HepG2 (cell line): Measurements from ENCODE around the gene SLC7A10. TPM values are rescaled to one million over a fixed set of nuclear protein-coding genes. Genes with fewer than 3 reads are reported as not detected.

Experiments
- ATAC-seq: fragments of 200-7000 bp; cut with Tn5 transposase; 3 replicates; pipeline ENCODE4 v1.9.1; 2020; ENCODE audit warnings: mild to moderate bottlenecking, moderate library complexity
- BruUV-seq: library from RNA; stranded (reverse); fragments of 400-500 nt; replicated peaks from 2 replicates; lab custom pipeline; 2021; lab: Mats Ljungman, UMichigan
- CTCF ChIA-PET: fragments of 300-600 bp; formaldehyde crosslinking; extraction: SDS; loops from one replicate; lab custom pipeline; 2021; ENCODE audit warnings: low total read pairs, inconsistent platforms, low intra/inter-chr PET ratio; lab: Yijun Ruan, JAX
- POLR2A ChIA-PET: fragments of 350-600 bp; sonication (Branson Sonifier 250); formaldehyde crosslinking; loops from one replicate; lab custom pipeline; 2020; ENCODE audit warnings: antibody characterized with exemption, inconsistent platforms; lab: Yijun Ruan, JAX
- DNase-seq: peaks from one replicate; pipeline ENCODE4 v3.0.0-alpha.2; 2015; ENCODE audit warnings: low spot score
- FAIRE-seq: peaks from 3 replicates; lab custom pipeline; 2011; peaks lifted over from hg19 to GRCh38; lab: Jason Lieb, UNC
- H2AFZ ChIP-seq: one replicate; pipeline ENCODE4 v1.6.1; 2011; ENCODE audit warnings: low read length, inconsistent platforms
- H3K27ac ChIP-seq: fragments of 300-600 bp; 3 replicates; pipeline ENCODE4 v1.8.0; 2011; ENCODE audit warnings: mixed run types, mild to moderate bottlenecking, mixed read lengths, low read length, inconsistent platforms; ENCODE audit not compliant: insufficient read depth; ENCODE audit errors: extremely low read length
- H3K27me3 ChIP-seq, 2 experiments: fragments of 200-600 bp in 1 of 2; 2 replicates in 1 of 2; 3 replicates in 1 of 2; pipeline versions ENCODE4 v1.6.0 to v1.8.0; 2011; ENCODE audit warnings: low read length in 2 of 2, mild to moderate bottlenecking in 2 of 2, moderate library complexity in 2 of 2, inconsistent platforms in 1 of 2; ENCODE audit not compliant: insufficient read depth in 2 of 2, control insufficient read depth in 1 of 2
- H3K36me3 ChIP-seq, 2 experiments: fragments of 200-600 bp in 1 of 2; replicated peaks in 1 of 2; 2 replicates in 1 of 2; 3 replicates in 1 of 2; pipeline versions ENCODE4 v1.5.1 to v1.8.0; 2011; ENCODE audit warnings: low read length in 2 of 2, inconsistent platforms in 1 of 2; ENCODE audit not compliant: insufficient read depth in 2 of 2, control insufficient read depth in 1 of 2
- H3K4me1 ChIP-seq: 2 replicates; pipeline ENCODE4 v1.5.1; 2012; ENCODE audit warnings: low read length, inconsistent platforms; ENCODE audit not compliant: insufficient read depth
- H3K4me2 ChIP-seq: 2 replicates; pipeline ENCODE4 v1.6.0; 2011; ENCODE audit warnings: low read depth, low read length, inconsistent platforms
- H3K4me3 ChIP-seq, 3 experiments: fragments of 200-600 bp in 1 of 3; sonication (generic), shearing (Covaris generic) in 1 of 3; replicated peaks in 1 of 3; 2 replicates each; pipeline ENCODE4 v1.5.1; 2011 to 2016; ENCODE audit warnings: low read length in 3 of 3, inconsistent platforms in 2 of 3, low read depth in 2 of 3, mild to moderate bottlenecking in 2 of 3, control low read depth in 1 of 3, mixed read lengths in 1 of 3; ENCODE audit not compliant: insufficient read depth in 1 of 3
- H3K79me2 ChIP-seq: one replicate; pipeline ENCODE4 v1.6.1; 2011; ENCODE audit warnings: low read length, inconsistent platforms; ENCODE audit not compliant: insufficient read depth
- H3K9ac ChIP-seq: 2 replicates; pipeline ENCODE4 v1.6.0; 2011; ENCODE audit warnings: mild to moderate bottlenecking, low read depth, low read length, inconsistent platforms; ENCODE audit not compliant: insufficient read depth
- H3K9me3 ChIP-seq: 2 replicates; pipeline ENCODE4 v1.5.1; 2012; ENCODE audit warnings: mild to moderate bottlenecking, low read length
- H4K20me1 ChIP-seq: 2 replicates; pipeline ENCODE4 v1.6.0; 2011; ENCODE audit warnings: inconsistent platforms, mild to moderate bottlenecking, low read length, moderate library complexity; ENCODE audit not compliant: insufficient read depth
- ATF1 ChIP-seq: IDR thresholded peaks from 2 replicates; pipeline ENCODE4 v1.6.1; 2016; ENCODE audit warnings: mild to moderate bottlenecking, control low read depth
- CCAR2 ChIP-seq: fragments of 200-400 bp; formaldehyde crosslinking; optimal IDR thresholded peaks from 2 replicates; pipeline ENCODE3; 2018; ENCODE audit warnings: low read depth, mild to moderate bottlenecking, low read length, moderate library complexity
- FLYWCH1 ChIP-seq: sonication (generic); formaldehyde crosslinking; IDR thresholded peaks from 2 replicates; pipeline ENCODE4 v1.8.1; 2023; ENCODE audit warnings: mild to moderate bottlenecking, missing genetic modification reagents
- HMG20B ChIP-seq: conservative IDR thresholded peaks from 2 replicates; pipeline ENCODE4 v1.6.1; 2016; ENCODE audit warnings: missing genetic modification reagents, missing compliant biosample characterization
- NONO ChIP-seq, 2 experiments: fragments of 450-650 bp in 1 of 2; sonication (generic) in 1 of 2; formaldehyde crosslinking in 1 of 2; IDR thresholded peaks in 1 of 2; conservative IDR thresholded peaks in 1 of 2; 2 replicates each; pipeline versions ENCODE4 v1.6.1 to v1.8.0; 2017 to 2022; ENCODE audit warnings: mild to moderate bottlenecking in 1 of 2, missing genetic modification reagents in 1 of 2, moderate library complexity in 1 of 2
- POLR2A ChIP-seq, 2 experiments: IDR thresholded peaks; 2 replicates each; pipeline ENCODE4 v1.6.1; 2011; ENCODE audit warnings: low read depth in 2 of 2, low read length in 2 of 2, mild to moderate bottlenecking in 1 of 2, moderate library complexity in 1 of 2; ENCODE audit not compliant: insufficient read depth in 1 of 2
- RBM22 ChIP-seq: fragments of 200-400 bp; formaldehyde crosslinking; optimal IDR thresholded peaks from 2 replicates; pipeline ENCODE3; 2017; ENCODE audit warnings: mild to moderate bottlenecking, low read length, moderate library complexity
- RBM39 ChIP-seq: fragments of 200-400 bp; formaldehyde crosslinking; IDR thresholded peaks from one replicate; pipeline ENCODE4 v1.6.1; 2018; ENCODE audit warnings: antibody characterized with exemption, mild to moderate bottlenecking, low read depth, low read length; ENCODE audit not compliant: poor library complexity, severe bottlenecking
- SIX4 ChIP-seq: sonication (generic); formaldehyde crosslinking; IDR thresholded peaks from 2 replicates; pipeline ENCODE4 v1.4.0; 2020; ENCODE audit warnings: missing genetic modification reagents
- SNAI1 ChIP-seq: sonication (generic); formaldehyde crosslinking; IDR thresholded peaks from 2 replicates; pipeline ENCODE4 v1.5.0; 2020; ENCODE audit warnings: mild to moderate bottlenecking, missing genetic modification reagents, borderline replicate concordance
- ZBTB8A ChIP-seq: sonication (generic); formaldehyde crosslinking; IDR thresholded peaks from 2 replicates; pipeline ENCODE4 v1.4.0; 2020; ENCODE audit warnings: mild to moderate bottlenecking, low read depth, missing genetic modification reagents, borderline replicate concordance
- ZKSCAN8 ChIP-seq: IDR thresholded peaks from 2 replicates; pipeline ENCODE4 v1.6.1; 2016; ENCODE audit warnings: borderline replicate concordance, missing genetic modification reagents, missing compliant biosample characterization
- ZNF253 ChIP-seq: sonication (generic); formaldehyde crosslinking; IDR thresholded peaks from 2 replicates; pipeline ENCODE4 v1.8.0; 2022; ENCODE audit warnings: mild to moderate bottlenecking, missing genetic modification reagents, borderline replicate concordance
- ZNF557 ChIP-seq: sonication (generic); formaldehyde crosslinking; IDR thresholded peaks from 2 replicates; pipeline ENCODE4 v1.4.0; 2020; ENCODE audit warnings: missing genetic modification reagents
- ZNF737 ChIP-seq: sonication (generic); formaldehyde crosslinking; IDR thresholded peaks from 2 replicates; pipeline ENCODE4 v1.5.0; 2020; ENCODE audit warnings: missing genetic modification reagents, mild to moderate bottlenecking, borderline replicate concordance
- ZNF772 ChIP-seq: sonication (generic); formaldehyde crosslinking; IDR thresholded peaks from 2 replicates; pipeline ENCODE4 v1.5.0; 2020; ENCODE audit warnings: mild to moderate bottlenecking, missing genetic modification reagents
- ZSCAN25 ChIP-seq: sonication (generic); formaldehyde crosslinking; IDR thresholded peaks from 2 replicates; pipeline ENCODE4 v1.8.0; 2022; ENCODE audit warnings: mild to moderate bottlenecking, missing genetic modification reagents
- WGBS: methylation state at CpG from one replicate; pipeline ENCODE4 v1.1.6; 2017; ENCODE audit warnings: low lambda C conversion rate; 5-methylcytosine and 5-hydroxymethylcytosine counted together
- in situ Hi-C: cut with HindIII; loops from 2 replicates; pipeline ENCODE4 v1.10.0; 2017; ENCODE audit warnings: low pct_unique_long_range_greater_than_20kb; ENCODE audit not compliant: extremely low pct_ligation_motif_present
- intact Hi-C: fragments of 100-400 bp; cut with micrococcal nuclease; formaldehyde crosslinking; loops from one replicate; pipeline ENCODE4 v1.10.0; 2022; ENCODE audit not compliant: unreplicated experiment
- polyA plus RNA-seq, 8 experiments: library from polyadenylated mRNA; depleted of rRNA in 3 of 8; stranded (reverse) in 7 of 8; unstranded in 1 of 8; fragments of >200 nt; fragmentation: Illumina TruSeq in 4 of 8; extraction: Trizol in 4 of 8; gene quantifications; 2 replicates each; pipeline versions ENCODE4 v1.2.1 to v1.2.3, GENCODE V29; 2011 to 2016; ENCODE audit warnings: low read depth in 4 of 8, missing spikeins in 1 of 8, mixed read lengths in 1 of 8; ENCODE audit not compliant: insufficient read depth in 1 of 8
- total RNA-seq, 5 experiments: library from RNA; depleted of rRNA; stranded (reverse); fragments of >200 nt; fragmentation: Illumina TruSeq; extraction: Trizol; gene quantifications; 2 replicates each; pipeline ENCODE4 v1.2.3, GENCODE V29; 2016; ENCODE audit warnings: low read depth in 1 of 5
- TF ChIP-seq, protein P1 (sequence below): sonication (generic); formaldehyde crosslinking; IDR thresholded peaks from 2 replicates; pipeline ENCODE4 v1.4.0; 2020; ENCODE audit warnings: missing genetic modification reagents, low read depth, mild to moderate bottlenecking, borderline replicate concordance
- TF ChIP-seq, protein P2 (sequence below): sonication (generic); formaldehyde crosslinking; IDR thresholded peaks from 2 replicates; pipeline ENCODE4 v1.4.0; 2020; ENCODE audit warnings: missing genetic modification reagents

Gene SLC7A10
- total and polyA plus RNA-seq, 2 of the 13 experiments (the other 11 are each of a cell fraction or from before 2014, with no cell fraction given) = 1.1 to 2.2 TPM

- intact Hi-C loops = no loop called here
- CTCF ChIA-PET = no interaction called here
- in situ Hi-C loops = loop anchor here (5.0 kb wide), 3 partner anchors 64 to 534 kb away; partner anchors contain the start of gene CEBPA
These were observed 13.0 kb upstream of the SLC7A10 start for GRCh38 chr19:33238481-33239149.

More at GRCh38 chr19:33238481-33239149, 13.0 kb upstream of the SLC7A10 start:
- no peak overlapping the region for H3K4me2 ChIP-seq
- H3K9ac ChIP-seq = no peak overlapping the region
- POLR2A ChIA-PET = interaction anchor here (1.3 kb wide), 1 partner anchor 61 kb away, joined by 5 read pairs; no protein-coding TSS in a partner anchor
- H4K20me1 ChIP-seq = no peaks in the 10 kb centered on the region
- no peak overlapping the region for H3K27ac ChIP-seq
- H3K4me3 ChIP-seq = no peak overlapping the region
- WGBS = 74% methylated on average over 5 of the region's 10 CpGs
- no peak overlapping the region for H2AFZ ChIP-seq
- DNase-seq (no peak), ATAC-seq (no peak), FAIRE-seq (no peak)
- TF ChIP-seq HMG20B (CRISPR knock-in tag) (no peak), ZBTB8A (CRISPR knock-in tag) (no peak), FLYWCH1 (CRISPR knock-in tag) (no peak), SIX4 (CRISPR knock-in tag) (no peak), ZNF253 (CRISPR knock-in tag) (no peak), SNAI1 (CRISPR knock-in tag) (no peak), RBM22 (no peak), ATF1 (no peak), NONO (IDR thresholded peaks at IDR 0.05) (no peak), NONO (CRISPR knock-in tag; conservative IDR thresholded peaks at IDR 0.05) (no peak), ZNF772 (CRISPR knock-in tag) (no peak), POLR2A (IDR thresholded peaks at IDR 0.05; ENCODE audit: insufficient read depth in 1 of 2, low read depth in 2 of 2, low read length in 2 of 2) (no peak), RBM39 (no peak), ZSCAN25 (CRISPR knock-in tag) (no peak), CCAR2 (no peak), ZNF557 (no peak), ZKSCAN8 (CRISPR knock-in tag) (no peak), ZNF737 (CRISPR knock-in tag) (no peak)
- TF ChIP-seq, protein P1, sequence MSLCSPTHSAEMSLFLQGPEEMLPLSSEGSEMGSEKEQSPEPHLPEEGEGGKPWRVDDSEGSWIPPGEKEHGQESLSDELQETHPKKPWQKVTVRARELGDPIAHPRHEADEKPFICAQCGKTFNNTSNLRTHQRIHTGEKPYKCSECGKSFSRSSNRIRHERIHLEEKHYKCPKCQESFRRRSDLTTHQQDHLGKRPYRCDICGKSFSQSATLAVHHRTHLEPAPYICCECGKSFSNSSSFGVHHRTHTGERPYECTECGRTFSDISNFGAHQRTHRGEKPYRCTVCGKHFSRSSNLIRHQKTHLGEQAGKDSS = no peak
- TF ChIP-seq, protein P2, sequence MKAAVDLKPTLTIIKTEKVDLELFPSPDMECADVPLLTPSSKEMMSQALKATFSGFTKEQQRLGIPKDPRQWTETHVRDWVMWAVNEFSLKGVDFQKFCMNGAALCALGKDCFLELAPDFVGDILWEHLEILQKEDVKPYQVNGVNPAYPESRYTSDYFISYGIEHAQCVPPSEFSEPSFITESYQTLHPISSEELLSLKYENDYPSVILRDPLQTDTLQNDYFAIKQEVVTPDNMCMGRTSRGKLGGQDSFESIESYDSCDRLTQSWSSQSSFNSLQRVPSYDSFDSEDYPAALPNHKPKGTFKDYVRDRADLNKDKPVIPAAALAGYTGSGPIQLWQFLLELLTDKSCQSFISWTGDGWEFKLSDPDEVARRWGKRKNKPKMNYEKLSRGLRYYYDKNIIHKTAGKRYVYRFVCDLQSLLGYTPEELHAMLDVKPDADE (CRISPR knock-in tag) = no peak
- H3K36me3 ChIP-seq = no peaks in the 10 kb centered on the region
- H3K79me2 ChIP-seq = no peaks in the 10 kb centered on the region
- H3K4me1 ChIP-seq = peaks cover 59% of the 10 kb centered on the region
- H3K27me3 ChIP-seq = peaks cover 0 to 6% of the 10 kb centered on the region in 2 experiments; a peak in 1 of 5 replicates
- BruUV-seq = no TSS peak
- H3K9me3 ChIP-seq = no peaks in the 10 kb centered on the region
